Muscle layer of colon (tissue), 2 donors: Measurements from ENCODE around the gene HOTAIR.

ENCODE experiments used
- H3K27ac ChIP-seq: one replicate; pipeline ENCODE4 v1.7.0; 2013; ENCODE audit warnings: low read depth, mild to moderate bottlenecking, low read length, moderate library complexity
- H3K27me3 ChIP-seq, 2 donors: one replicate each; pipeline ENCODE4 v1.7.0; 2013; ENCODE audit warnings: low read length in 2 of 2, mild to moderate bottlenecking in 2 of 2; ENCODE audit not compliant: insufficient read depth in 2 of 2, control insufficient read depth in 1 of 2
- H3K36me3 ChIP-seq: one replicate; pipeline ENCODE4 v1.7.0; 2013; ENCODE audit warnings: mild to moderate bottlenecking, low read length; ENCODE audit not compliant: insufficient read depth
- H3K4me1 ChIP-seq: one replicate; pipeline ENCODE4 v1.7.0; 2013; ENCODE audit warnings: mild to moderate bottlenecking, low read length; ENCODE audit not compliant: insufficient read depth
- H3K4me3 ChIP-seq, 2 donors: one replicate each; pipeline ENCODE4 v1.7.0; 2013; ENCODE audit warnings: low read length in 2 of 2, low read depth in 1 of 2, mild to moderate bottlenecking in 1 of 2, moderate library complexity in 1 of 2
- H3K9ac ChIP-seq: one replicate; pipeline ENCODE4 v1.7.0; 2013; ENCODE audit warnings: low read length
- H3K9me3 ChIP-seq: one replicate; pipeline ENCODE4 v1.7.0; 2013; ENCODE audit warnings: mild to moderate bottlenecking, low read length
- donor health status: abdominal sarcoma.
- donor health status: Adenocarcinoma of cecum.

The HOTAIR gene

DNA sequence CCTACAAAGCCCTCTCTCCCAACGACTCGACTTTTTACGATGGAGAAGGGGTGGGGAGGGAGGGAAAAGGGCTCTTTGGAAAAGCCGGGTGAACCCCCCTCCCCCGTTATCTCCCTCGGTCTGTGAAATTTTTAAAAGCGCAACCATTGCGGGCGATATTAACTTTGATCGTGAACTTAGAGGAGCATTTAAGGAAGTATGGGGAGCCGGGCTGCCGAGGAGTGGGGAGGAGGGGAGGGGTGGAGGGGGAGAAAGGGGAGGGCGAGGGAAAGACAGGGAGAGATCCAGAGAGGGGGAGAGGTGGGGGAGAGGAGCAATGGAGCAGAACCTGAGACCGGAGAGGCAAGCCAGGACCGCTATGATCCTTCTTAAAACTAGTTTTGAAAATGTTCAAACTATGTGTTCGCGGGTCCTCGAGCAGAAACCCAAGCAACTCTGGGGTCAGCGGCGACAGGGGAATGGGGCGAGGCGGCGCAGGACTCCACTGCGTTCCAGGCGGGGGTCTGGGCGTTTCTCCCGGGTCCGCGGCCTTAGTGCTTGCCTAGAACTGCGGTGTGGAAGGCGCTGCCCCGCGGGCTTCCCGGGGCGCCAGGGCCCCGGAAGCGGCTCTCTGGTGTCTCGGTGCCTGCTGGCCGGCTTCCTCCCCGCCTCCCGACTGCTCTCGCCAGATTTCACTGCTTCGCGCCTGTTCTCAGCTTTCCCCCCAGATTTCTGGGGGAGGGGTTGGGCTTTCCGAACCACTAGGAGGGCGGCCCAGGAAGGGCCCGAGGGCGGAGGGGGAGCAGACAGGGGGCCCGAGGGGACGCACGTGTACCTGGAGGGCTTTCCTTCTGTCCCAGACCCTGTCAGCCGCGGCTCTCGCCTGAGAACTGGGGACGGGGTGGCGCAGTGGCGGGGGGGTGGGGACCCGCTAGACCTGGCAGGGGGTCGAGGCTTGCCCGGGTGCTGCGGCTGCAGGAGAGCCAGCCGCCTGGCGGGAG is at the start of gene HOTAIR:
HOTAIR (minus strand) TSS at position 871 of the 980 bp plus-strand sequence.
- Histone ChIP-seq H3K36me3 (no peaks in the 10 kb centered on the region), H3K9ac (no peak within 1 kb of the TSS), H3K27me3 (peaks cover 56 to 95% of the 10 kb centered on the region in 2 donors), H3K4me3 (peak within 1 kb of the TSS; percentile 32 to 35), H3K27ac (no peak within 1 kb of the TSS), H3K4me1 (no peaks in the 10 kb centered on the region), H3K9me3 (no peaks in the 10 kb centered on the region)

DNA sequence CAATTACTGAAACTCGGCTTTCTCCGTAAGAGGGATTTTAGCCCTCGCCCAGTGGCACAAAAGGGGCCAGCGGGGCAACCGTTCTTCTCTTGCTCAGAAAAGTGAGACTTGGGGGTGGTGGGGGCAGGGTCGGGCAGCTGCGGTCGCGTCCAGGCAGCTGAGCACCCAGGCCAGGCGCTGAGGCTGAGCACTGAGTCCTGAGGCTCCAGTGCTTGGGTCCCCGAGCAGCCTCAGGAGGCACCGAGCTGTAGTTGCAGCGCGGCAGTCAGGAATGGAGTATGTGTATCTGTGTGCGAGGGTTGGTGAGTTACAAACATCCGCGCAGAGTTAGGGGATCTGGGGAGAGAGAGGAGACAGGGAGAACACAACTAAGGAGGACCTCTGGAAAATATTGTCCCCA is 49.4 kb upstream of the HOTAIR start:
- Histone ChIP-seq H3K36me3 (no peaks in the 10 kb centered on the region), H3K9me3 (no peaks in the 10 kb centered on the region), H3K27ac (no peak overlapping the region), H3K4me3 (no peak overlapping the region), H3K9ac (no peak overlapping the region), H3K27me3 (peaks cover 31 to 93% of the 10 kb centered on the region in 2 donors), H3K4me1 (peaks cover 13% of the 10 kb centered on the region)

DNA sequence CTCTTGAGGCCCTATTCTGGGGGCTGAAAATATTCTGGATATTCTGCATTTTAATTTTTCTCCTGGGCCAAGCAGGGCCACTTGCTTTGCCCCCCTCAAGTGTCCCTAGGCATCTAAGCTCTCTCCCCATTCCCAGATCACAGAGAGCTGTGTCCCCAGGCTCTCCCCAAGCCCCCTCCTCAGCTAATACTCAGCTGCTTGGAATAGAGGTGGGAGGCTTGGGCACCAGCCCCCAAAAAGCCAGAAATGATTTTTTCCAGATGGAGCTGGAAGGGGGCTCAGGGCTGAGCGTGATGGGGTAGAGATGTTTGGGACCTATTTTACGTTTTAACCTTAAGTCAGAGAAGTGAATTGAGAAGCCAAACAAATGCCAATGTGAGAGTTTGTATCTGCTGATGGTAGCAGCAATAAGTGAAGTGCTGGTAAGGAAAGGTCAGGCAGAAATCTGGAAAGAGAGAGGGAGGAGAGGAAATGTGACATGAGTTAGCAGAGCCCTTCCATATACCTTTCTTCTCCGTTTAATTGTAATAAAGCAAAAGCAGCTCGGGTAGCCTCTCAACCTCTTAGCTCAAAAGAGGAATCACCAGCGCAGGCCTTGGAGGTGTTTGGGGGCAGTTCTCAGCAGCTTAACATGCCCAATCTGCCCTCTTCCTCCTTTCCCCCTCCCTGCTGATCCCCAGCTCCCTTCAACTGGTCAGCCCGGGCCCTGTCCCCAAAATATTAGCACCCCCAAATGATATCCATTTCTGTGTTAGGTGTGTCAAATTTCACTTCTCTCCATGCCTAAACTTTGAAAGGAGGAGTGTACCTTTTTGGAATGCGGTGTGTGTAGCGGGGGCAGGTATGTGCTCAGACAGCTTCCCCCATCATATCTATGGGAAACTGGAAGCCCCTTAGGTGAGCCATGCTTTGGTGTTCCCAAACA is 48.5 kb upstream of the HOTAIR start:
- Histone ChIP-seq H3K4me1 (peaks cover 5% of the 10 kb centered on the region), H3K36me3 (no peaks in the 10 kb centered on the region), H3K27me3 (peaks cover 26 to 90% of the 10 kb centered on the region in 2 donors), H3K4me3 (no peak overlapping the region), H3K9ac (no peak overlapping the region), H3K27ac (no peak overlapping the region), H3K9me3 (no peaks in the 10 kb centered on the region)

DNA sequence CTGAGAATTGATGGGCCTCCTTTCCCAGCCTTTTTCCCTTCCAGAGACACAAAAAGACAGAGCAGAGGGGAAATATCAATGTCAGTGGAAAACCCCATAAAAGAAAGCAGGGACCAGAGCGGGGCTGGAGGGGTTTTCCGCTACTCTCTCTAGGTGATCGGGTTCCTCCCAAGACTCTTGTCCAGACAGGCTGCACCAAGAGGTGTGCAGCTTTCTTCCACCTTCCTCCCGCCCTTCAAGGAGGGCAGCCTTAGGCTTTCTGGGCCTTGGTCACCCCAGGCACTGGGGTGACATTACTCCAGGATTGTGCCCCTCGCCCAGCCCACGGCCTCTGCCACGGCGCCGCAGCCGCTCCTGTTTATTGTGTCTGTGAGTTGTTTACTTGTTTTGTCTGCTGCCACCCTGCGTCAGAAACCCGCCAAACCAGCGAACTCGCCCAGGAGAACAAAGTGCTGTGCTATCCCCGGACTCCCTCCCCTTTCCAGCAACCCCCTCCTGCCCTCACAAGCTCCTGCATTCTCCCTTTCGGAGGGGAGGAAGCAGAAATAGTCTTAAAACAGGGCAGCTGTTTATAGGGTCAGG is 46.8 kb upstream of the HOTAIR start:
- Histone ChIP-seq H3K27ac (no peak overlapping the region), H3K4me3 (no peak overlapping the region), H3K36me3 (no peaks in the 10 kb centered on the region), H3K9me3 (no peaks in the 10 kb centered on the region), H3K4me1 (peaks cover 5% of the 10 kb centered on the region), H3K27me3 (peaks cover 13 to 90% of the 10 kb centered on the region in 2 donors), H3K9ac (no peak overlapping the region)

DNA sequence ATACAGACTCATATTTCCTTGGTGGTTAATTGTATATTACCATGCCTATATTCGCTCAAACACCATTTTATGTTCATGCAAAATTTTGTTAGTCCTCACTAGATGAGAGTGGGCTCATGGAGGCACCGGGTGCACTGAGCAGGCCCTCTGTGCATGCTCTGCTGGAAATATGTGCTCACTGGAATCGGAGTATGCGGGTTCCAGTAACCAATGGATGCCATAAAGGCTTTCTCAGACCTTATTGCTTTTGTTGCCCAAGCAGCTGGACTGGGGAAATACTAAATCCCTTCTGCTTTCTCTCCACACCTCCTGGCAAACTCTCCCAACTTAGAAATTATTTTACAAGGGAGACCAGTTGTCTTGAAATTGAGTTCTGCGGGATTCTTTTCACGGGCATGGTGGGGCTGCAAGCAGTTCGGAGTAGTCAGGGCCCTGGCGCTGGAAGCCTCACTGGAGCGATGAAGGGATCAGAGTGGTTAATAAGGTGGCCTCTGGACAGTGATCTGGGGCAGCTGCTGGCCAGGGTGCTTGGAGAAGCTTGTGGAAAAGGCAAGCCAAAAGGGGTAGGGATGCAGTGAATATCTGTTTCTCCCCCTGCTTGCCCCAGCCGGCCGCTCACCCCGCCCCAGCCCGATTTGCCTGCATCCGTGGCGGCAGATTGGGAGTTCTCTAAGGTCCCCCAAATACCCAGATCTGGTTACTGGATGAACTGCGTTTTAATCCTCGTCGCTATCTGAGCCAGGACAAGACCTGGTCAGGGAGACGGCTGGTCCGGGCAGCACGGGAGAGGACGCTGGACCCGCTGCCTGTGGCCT is 46.0 kb upstream of the HOTAIR start:
- no peak overlapping the region for H3K27ac ChIP-seq
- no peak overlapping the region for H3K4me3 ChIP-seq
- H3K27me3 ChIP-seq, result peaks cover 12 to 88% of the 10 kb centered on the region in 2 donors

DNA sequence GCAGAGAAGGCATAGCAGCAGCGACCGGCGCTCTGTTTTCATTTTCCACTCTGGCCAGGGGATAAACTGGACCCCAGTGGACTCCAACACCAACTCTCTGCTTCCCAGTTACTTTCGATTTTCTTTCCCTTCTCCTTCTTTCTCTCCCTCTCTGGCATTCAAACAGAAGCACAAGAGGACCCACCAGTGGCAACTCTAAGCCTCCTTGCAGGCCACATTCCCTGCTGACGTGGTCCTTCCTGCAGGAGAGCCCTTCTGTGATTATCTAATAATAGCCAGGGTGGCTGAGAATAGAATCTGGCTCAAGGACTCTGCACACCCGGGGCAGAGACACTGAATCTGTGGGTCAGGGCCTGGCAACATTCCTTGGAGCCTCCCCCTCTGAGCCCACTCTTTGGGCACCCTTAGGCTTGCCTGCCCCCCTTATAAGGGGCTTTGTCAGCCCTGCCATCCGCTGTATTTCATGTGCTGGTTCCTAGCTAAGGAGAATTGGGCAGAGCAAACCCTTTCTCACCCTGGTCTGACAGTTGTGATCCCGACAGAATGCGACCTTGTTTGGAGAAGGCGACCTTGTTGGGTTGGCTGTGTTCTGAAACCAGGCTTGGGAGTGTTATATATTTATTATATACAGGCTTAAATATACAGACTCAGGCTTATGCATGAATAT is 45.3 kb upstream of the HOTAIR start:
- Histone ChIP-seq H3K9me3 (no peaks in the 10 kb centered on the region), H3K4me3 (peak overlapping the region in 1 of 2 donors; percentile 23), H3K27me3 (peaks cover 13 to 90% of the 10 kb centered on the region in 2 donors), H3K36me3 (no peaks in the 10 kb centered on the region), H3K9ac (no peak overlapping the region), H3K4me1 (peaks cover 13% of the 10 kb centered on the region), H3K27ac (no peak overlapping the region)

More for the DNA sequence above, 46.0 kb upstream of the HOTAIR start:
- H3K9me3 ChIP-seq, result no peaks in the 10 kb centered on the region
- peaks cover 11% of the 10 kb centered on the region for H3K4me1 ChIP-seq
- H3K9ac ChIP-seq, result no peak overlapping the region
- no peaks in the 10 kb centered on the region for H3K36me3 ChIP-seq

DNA sequence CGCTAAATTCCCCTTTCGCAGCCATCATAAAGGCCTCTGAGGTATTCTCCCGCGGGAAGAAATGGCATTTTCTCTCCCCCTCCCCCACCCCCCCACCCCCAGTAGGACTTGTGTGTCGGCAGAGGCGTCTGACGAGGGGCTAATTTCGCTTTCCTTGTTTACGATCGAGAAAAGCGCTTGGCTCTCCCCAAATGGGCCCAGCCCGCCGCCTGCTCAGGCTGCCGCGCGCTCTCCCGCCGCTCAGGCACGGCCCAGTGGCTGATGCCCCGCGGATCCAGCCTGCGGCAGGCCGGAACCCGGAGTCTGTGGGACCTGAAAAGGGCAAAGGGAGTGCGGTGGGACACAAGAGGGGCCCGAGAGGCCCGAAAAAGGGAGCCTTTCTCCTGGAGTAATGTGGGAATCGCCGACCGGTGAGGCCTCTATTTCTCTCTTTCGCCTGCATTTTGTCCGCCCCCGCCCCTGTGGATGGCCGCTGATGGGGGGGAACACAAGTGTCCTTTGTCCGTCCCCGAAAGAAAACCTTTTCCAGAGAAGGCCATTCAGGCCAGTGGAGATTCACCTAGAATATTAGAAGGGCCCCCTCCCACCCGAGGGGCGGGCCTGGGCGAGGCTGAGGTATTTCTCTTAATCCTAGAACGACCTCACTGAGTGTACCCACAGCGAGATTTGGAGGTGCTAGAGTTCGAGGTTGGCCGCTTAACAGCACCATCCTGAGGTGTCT is 44.5 kb upstream of the HOTAIR start:
- H3K27ac ChIP-seq, result no peak overlapping the region
- H3K27me3 ChIP-seq, result peaks cover 21 to 90% of the 10 kb centered on the region in 2 donors
- H3K36me3 ChIP-seq, result no peaks in the 10 kb centered on the region
- no peaks in the 10 kb centered on the region for H3K9me3 ChIP-seq
- H3K9ac ChIP-seq, result no peak overlapping the region
- peak overlapping the region in 1 of 2 donors; percentile 23 for H3K4me3 ChIP-seq
- H3K4me1 ChIP-seq, result peaks cover 13% of the 10 kb centered on the region

DNA sequence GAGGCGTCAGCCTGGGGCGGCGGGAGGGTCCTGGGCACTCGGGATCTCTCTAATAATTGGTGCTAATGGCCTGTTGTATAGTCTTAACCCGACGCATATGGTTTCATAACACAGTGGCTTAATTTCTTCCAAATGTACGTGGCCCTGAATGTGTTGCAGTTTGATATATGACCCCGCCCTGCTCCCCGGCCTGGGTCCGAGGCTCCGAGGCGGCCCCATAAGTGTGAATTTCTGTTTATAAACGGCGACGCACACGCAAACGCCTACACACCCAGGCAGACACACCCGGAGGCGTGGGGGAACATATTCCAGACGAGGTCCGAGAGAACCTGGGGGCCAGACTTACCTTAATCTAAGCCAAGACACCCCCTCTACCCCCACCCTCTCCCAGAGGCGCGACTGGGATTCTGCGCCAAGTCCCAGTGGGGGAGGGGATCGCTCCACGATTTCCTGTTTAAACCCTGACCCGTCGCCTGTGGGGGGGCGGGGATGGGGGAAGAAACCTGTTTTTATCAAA is 43.8 kb upstream of the HOTAIR start:
- peak overlapping the region; percentile 51 for H3K27ac ChIP-seq
- no peaks in the 10 kb centered on the region for H3K36me3 ChIP-seq
- peaks cover 13% of the 10 kb centered on the region for H3K4me1 ChIP-seq
- H3K27me3 ChIP-seq, result peaks cover 27 to 90% of the 10 kb centered on the region in 2 donors
- H3K9ac ChIP-seq, result peak overlapping the region; percentile 4
- peak overlapping the region; percentile 69 to 82 for H3K4me3 ChIP-seq
- no peaks in the 10 kb centered on the region for H3K9me3 ChIP-seq

DNA sequence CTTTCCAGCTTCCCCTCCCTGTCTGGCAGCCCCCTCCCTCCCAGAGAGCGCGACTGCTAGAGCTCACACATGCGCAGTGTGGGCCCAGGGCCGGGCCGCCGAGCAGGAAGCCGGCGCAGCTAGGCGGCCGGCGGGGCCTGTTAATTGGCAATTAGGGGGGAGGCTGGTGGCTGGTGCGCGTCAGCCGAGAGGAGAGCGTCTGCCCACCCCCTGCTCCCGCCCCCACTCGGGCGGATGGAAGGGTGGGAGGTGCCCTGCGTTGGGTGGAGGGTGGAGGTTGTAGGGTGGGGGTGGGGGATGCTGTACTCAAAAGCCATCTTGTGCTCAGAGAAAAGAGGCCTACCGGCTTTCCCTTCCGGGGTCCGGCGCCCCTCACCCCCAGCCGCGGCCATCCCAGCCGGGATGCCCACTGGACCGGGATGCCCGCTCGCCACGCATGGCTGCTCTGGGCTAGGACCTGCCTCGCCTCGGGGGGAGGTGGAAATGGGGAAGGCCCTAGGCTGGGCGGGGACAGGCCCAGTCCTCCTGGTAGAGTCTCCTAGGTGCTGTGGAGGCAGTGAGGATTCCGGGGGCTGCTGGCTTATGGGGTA is 43.2 kb upstream of the HOTAIR start:
- H3K27me3 ChIP-seq, result peaks cover 32 to 92% of the 10 kb centered on the region in 2 donors
- H3K4me3 ChIP-seq, result peak overlapping the region; percentile 69 to 82
- no peaks in the 10 kb centered on the region for H3K36me3 ChIP-seq
- peak overlapping the region; percentile 51 for H3K27ac ChIP-seq
- H3K9ac ChIP-seq, result peak overlapping the region; percentile 4
- peaks cover 13% of the 10 kb centered on the region for H3K4me1 ChIP-seq
- H3K9me3 ChIP-seq, result no peaks in the 10 kb centered on the region
